Gastroesophageal sphincter (tissue), 4 donors: ENCODE results near the gene FGF7. TPM values are rescaled to one million over a fixed set of nuclear protein-coding genes. Genes with fewer than 3 reads are reported as not detected.
"Not testable (repeated sequence)": the region's sequence is repeated elsewhere in the genome, so short reads cannot be mapped to it uniquely, and the experiment has no call there.

Experiments
- ATAC-seq: fragments of 150-250 bp; one replicate; pipeline ENCODE4 v1.9.1; 2016; ENCODE audit warnings: mild to moderate bottlenecking, moderate library complexity
- H3K27ac ChIP-seq, 4 donors: fragments of 200-600 bp; sonication (generic) in 3 of 4; 1 replicate in 3 of 4; 2 replicates in 1 of 4; pipeline ENCODE4 v1.5.1; 2016 to 2019
- H3K27me3 ChIP-seq: fragments of 200-600 bp; sonication (generic); one replicate; pipeline ENCODE4 v1.5.1; 2019
- H3K36me3 ChIP-seq, 2 donors: fragments of 200-600 bp; sonication (generic); one replicate each; pipeline ENCODE4 v1.5.1; 2019; ENCODE audit warnings: control low read depth in 1 of 2
- H3K4me1 ChIP-seq, 3 donors: fragments of 200-600 bp; sonication (generic); 1 replicate in 2 of 3; 2 replicates in 1 of 3; pipeline ENCODE4 v1.5.1; 2016 to 2019; ENCODE audit warnings: control low read depth in 2 of 3
- H3K4me3 ChIP-seq, 2 donors: fragments of 200-600 bp; sonication (generic); one replicate each; pipeline ENCODE4 v1.5.1; 2019; ENCODE audit warnings: mild to moderate bottlenecking in 1 of 2, moderate library complexity in 1 of 2
- H3K9me3 ChIP-seq, 3 donors: fragments of 200-600 bp; sonication (generic); one replicate each; pipeline ENCODE4 v1.5.1; 2017 to 2019; ENCODE audit warnings: control low read depth in 2 of 3
- CTCF ChIP-seq, 4 experiments: fragments of 200-600 bp in 2 of 4; fragments of 450-650 bp in 2 of 4; sonication (generic) in 1 of 4; IDR thresholded peaks; one replicate each; pipeline ENCODE4 v1.5.1; 2017 to 2019; ENCODE audit warnings: antibody characterized with exemption in 4 of 4, mild to moderate bottlenecking in 2 of 4, moderate library complexity in 2 of 4
- EP300 ChIP-seq: sonication (generic); formaldehyde crosslinking; IDR thresholded peaks from one replicate; pipeline ENCODE4 v1.6.1; 2017; ENCODE audit warnings: antibody characterized with exemption, mild to moderate bottlenecking
- POLR2A ChIP-seq, 2 donors: fragments of 450-650 bp; IDR thresholded peaks; one replicate each; pipeline ENCODE4 v1.6.1; 2017; ENCODE audit warnings: antibody characterized with exemption in 2 of 2, mild to moderate bottlenecking in 2 of 2, moderate library complexity in 1 of 2
- POLR2AphosphoS5 ChIP-seq: sonication (generic); formaldehyde crosslinking; IDR thresholded peaks from one replicate; pipeline ENCODE4 v1.6.1; 2017; ENCODE audit warnings: antibody characterized with exemption
- WGBS, 2 donors: methylation state at CpG; one replicate each; pipeline ENCODE4 v1.1.5; 2018; ENCODE audit warnings: low coverage in 1 of 2; 5-methylcytosine and 5-hydroxymethylcytosine counted together
- total RNA-seq, 4 donors: library from RNA; depleted of rRNA; stranded (reverse); fragments of >200 nt; gene quantifications; one replicate each; pipeline ENCODE4 v1.1.0, GENCODE V29; 2016

The FGF7 gene
- total RNA-seq, 4 donors from 2014 or later = 67.5 to 106 (median 83.1) TPM

DNA sequence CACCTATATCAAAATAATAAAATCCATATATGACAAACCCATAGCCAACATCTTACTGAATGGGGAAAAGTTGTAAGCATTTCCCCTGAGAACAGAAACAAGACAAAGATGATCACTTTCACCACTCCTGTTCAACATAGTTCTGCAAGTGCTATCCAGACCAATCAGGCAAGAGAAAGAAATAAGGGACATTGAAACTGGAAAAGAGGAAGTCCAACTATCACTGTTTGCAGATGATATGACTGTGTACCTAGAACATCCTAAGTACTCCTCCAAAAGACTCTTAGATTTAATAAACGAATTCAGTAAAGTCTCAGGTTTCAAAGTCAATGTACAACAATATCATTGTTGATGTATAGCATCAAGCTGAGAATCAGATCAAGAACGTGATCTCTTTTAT lies 35.6 kb upstream of the FGF7 start:
- Histone ChIP-seq H3K9me3 (no peaks in the 10 kb centered on the region), H3K27me3 (no peaks in the 10 kb centered on the region), H3K4me1 (no peaks in the 10 kb centered on the region), H3K36me3 (no peaks in the 10 kb centered on the region), H3K4me3 (no peak overlapping the region), H3K27ac (no peak overlapping the region)
- no peak for ATAC-seq
- WGBS, 2 donors = 78 to 90% methylated on average over 2 of the region's 2 CpGs
- no peak for TF ChIP-seq CTCF (IDR thresholded peaks at IDR 0.05)
- TF ChIP-seq POLR2A (IDR thresholded peaks at IDR 0.05) = no peak
- no peak for TF ChIP-seq POLR2AphosphoS5

DNA sequence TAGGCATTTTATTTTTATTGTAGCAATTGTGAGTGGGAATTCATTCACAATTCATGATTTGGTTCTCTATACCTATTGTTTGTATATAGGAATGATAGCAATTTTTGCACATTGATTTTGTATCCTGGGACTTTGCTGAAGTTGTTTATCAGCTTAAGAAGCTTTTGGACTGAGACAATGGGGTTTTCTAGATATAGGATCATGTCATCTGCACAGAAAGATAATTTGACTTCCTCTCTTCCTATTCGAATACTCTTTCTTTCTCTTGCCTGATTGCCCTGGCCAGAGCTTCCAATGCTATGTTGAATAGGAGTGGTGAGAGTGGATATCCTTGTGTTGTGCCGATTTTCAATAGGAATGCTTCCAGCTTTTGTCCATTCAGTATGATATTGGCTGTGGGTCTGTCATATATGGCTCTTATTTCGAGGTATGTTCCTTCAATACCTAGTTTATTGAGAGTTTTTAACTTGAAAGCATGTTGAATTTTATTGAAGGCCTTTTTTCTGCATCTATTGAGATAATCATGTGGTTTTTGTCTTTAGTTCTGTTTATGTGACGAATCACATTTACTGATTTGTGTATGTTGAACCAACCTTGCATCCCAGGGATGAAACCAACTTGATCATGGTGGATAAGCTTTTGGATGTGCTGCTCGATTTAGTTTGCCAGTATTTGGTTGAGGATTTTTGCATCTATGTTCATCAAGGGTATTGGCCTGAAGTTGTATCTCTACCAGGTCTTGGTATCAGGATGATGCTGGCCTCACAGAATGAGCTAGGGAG lies 20.3 kb upstream of the FGF7 start:
- not testable (repeated sequence) for H3K36me3 ChIP-seq, ATAC-seq, H3K27ac ChIP-seq, H3K27me3 ChIP-seq, H3K4me3 ChIP-seq, H3K9me3 ChIP-seq, H3K4me1 ChIP-seq
- 88 to 94% methylated on average over 4 to 5 of the region's 5 CpGs for WGBS, 2 donors

- Histone ChIP-seq H3K9me3 (peaks cover 0 to 5% (median 0%) of the 10 kb centered on the region in 3 donors), H3K27me3 (no peaks in the 10 kb centered on the region), H3K36me3 (no peaks in the 10 kb centered on the region), H3K4me1 (no peaks in the 10 kb centered on the region), H3K27ac (no peak overlapping the region), H3K4me3 (no peak overlapping the region)
- ATAC-seq = no peak
- 100% methylated on average over 1 to 2 of the region's 17 CpGs for WGBS, 2 donors
- no peak for TF ChIP-seq EP300
- TF ChIP-seq POLR2AphosphoS5 = no peak
- TF ChIP-seq CTCF (IDR thresholded peaks at IDR 0.05) = no peak
- TF ChIP-seq POLR2A (IDR thresholded peaks at IDR 0.05) = no peak
These were observed 16.5 kb upstream of the FGF7 start for GRCh38 chr15:49406352-49407118.

GRCh38 chr15:49410641-49411040 lies 12.4 kb upstream of the FGF7 start:
- Histone ChIP-seq H3K27ac (no peak overlapping the region), H3K36me3 (no peaks in the 10 kb centered on the region), H3K4me3 (no peak overlapping the region), H3K9me3 (no peaks in the 10 kb centered on the region), H3K4me1 (no peaks in the 10 kb centered on the region), H3K27me3 (no peaks in the 10 kb centered on the region)
- ATAC-seq = no peak
- no peak for TF ChIP-seq POLR2AphosphoS5
- TF ChIP-seq POLR2A (IDR thresholded peaks at IDR 0.05) = no peak
- no peak for TF ChIP-seq CTCF (IDR thresholded peaks at IDR 0.05)
- TF ChIP-seq EP300 = no peak

DNA sequence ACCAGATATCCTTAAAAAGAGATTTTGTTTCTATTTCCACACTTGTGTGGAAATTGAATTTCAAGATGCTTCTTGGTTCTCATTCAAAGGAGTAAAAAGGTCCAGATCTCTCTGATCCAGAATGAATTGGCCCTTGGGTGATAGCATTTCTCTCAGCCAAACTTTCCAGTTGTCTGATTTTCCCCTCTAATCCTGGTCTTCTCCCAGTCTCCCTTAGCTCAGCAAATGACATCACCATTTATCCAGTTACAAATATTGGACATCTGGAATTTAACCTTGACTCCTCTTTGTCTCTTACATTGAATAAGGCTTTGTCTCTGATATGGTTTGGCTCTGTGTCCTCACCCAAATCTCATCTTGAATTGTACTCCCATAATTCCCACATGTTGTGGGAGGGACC lies 10.2 kb upstream of the FGF7 start:
- Histone ChIP-seq H3K27ac (no peak overlapping the region), H3K9me3 (no peaks in the 10 kb centered on the region), H3K4me1 (no peaks in the 10 kb centered on the region), H3K36me3 (no peaks in the 10 kb centered on the region), H3K4me3 (no peak overlapping the region), H3K27me3 (no peaks in the 10 kb centered on the region)
- no peak for TF ChIP-seq EP300
- TF ChIP-seq CTCF (IDR thresholded peaks at IDR 0.05) = no peak
- no peak for TF ChIP-seq POLR2A (IDR thresholded peaks at IDR 0.05)
- TF ChIP-seq POLR2AphosphoS5 = no peak
- no peak for ATAC-seq
